OCI-LY3 (cell line): ENCODE data around the gene RAB27A.

ENCODE experiments used
- EZH2phosphoT487 ChIP-seq: fragments of 200-600 bp; shearing (Covaris generic); IDR thresholded peaks from 2 replicates; pipeline ENCODE4 v1.6.1; 2018; ENCODE audit warnings: antibody characterized with exemption, mixed run types, low read depth
- TF ChIP-seq, protein P1 (sequence below): fragments of 200-600, 300-600 bp; sonication (generic); IDR thresholded peaks from 2 replicates; pipeline ENCODE4 v1.5.1; 2014; ENCODE audit warnings: antibody characterized with exemption, low read length, low read depth

DNA sequence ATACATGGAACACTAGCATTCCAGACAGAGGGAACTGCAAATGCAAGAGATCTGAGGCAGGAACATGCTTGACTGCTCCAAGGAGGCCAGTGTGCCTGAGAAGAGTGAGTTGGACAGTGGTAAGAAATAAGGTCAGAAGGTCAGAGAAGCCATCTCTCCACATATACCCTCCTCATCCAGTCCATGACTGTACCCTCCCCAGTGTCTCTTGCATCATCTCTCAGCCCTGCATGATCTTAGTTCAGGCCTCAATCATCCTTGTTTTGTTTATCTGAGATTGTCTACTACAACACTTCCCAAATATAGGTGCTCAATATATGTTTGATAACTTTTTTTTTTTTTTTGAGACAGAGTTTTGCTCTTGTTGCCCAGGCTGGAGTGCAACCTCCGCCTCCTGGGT, 87.4 kb downstream of the RAB27A start:
- no peak for TF ChIP-seq EZH2phosphoT487
- TF ChIP-seq, protein P1, sequence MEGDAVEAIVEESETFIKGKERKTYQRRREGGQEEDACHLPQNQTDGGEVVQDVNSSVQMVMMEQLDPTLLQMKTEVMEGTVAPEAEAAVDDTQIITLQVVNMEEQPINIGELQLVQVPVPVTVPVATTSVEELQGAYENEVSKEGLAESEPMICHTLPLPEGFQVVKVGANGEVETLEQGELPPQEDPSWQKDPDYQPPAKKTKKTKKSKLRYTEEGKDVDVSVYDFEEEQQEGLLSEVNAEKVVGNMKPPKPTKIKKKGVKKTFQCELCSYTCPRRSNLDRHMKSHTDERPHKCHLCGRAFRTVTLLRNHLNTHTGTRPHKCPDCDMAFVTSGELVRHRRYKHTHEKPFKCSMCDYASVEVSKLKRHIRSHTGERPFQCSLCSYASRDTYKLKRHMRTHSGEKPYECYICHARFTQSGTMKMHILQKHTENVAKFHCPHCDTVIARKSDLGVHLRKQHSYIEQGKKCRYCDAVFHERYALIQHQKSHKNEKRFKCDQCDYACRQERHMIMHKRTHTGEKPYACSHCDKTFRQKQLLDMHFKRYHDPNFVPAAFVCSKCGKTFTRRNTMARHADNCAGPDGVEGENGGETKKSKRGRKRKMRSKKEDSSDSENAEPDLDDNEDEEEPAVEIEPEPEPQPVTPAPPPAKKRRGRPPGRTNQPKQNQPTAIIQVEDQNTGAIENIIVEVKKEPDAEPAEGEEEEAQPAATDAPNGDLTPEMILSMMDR: no peak
